Activated CD4-positive, alpha-beta memory T cell treated with anti-CD3 and anti-CD28 coated beads for 36 hours (primary cell): ENCODE results near the gene LUZP1. TPM values are rescaled to one million over a fixed set of nuclear protein-coding genes. Genes with fewer than 3 reads are reported as not detected.

Experiments
- CTCF ChIA-PET: fragments of 350-600 bp; sonication (Branson Sonifier 250); formaldehyde crosslinking; loops from one replicate; lab custom pipeline; 2021; ENCODE audit warnings: antibody characterized with exemption, inconsistent platforms; lab: Charles Lee
- POLR2A ChIA-PET: fragments of 350-600 bp; sonication (Branson Sonifier 250); formaldehyde crosslinking; loops from one replicate; lab custom pipeline; 2021; ENCODE audit warnings: antibody characterized with exemption; lab: Charles Lee
- DNase-seq: peaks from one replicate; pipeline ENCODE4 v3.0.0-alpha.2; 2020
- H3K27ac Mint-ChIP-seq: one replicate; pipeline ENCODE4 v1.8.0; 2021; ENCODE audit warnings: mixed read lengths
- H3K27me3 Mint-ChIP-seq: one replicate; pipeline ENCODE4 v1.8.0; 2021; ENCODE audit warnings: mixed read lengths
- H3K36me3 Mint-ChIP-seq: one replicate; pipeline ENCODE4 v1.8.0; 2021; ENCODE audit warnings: mixed read lengths
- H3K4me1 Mint-ChIP-seq: one replicate; pipeline ENCODE4 v1.8.0; 2021; ENCODE audit warnings: low read depth, mixed read lengths
- H3K4me3 Mint-ChIP-seq: one replicate; pipeline ENCODE4 v1.8.0; 2021; ENCODE audit warnings: mild to moderate bottlenecking, mixed read lengths
- H3K9me3 Mint-ChIP-seq: one replicate; pipeline ENCODE4 v1.8.0; 2021; ENCODE audit warnings: mixed read lengths
- intact Hi-C: fragments of 100-400 bp; cut with micrococcal nuclease; formaldehyde crosslinking; loops from one replicate; pipeline ENCODE4 v1.15.1; 2023
- total RNA-seq, 2 experiments: library from RNA; stranded (reverse); gene quantifications; one replicate each; pipeline ENCODE4 v1.2.3, GENCODE V29; 2021

Gene LUZP1
- total RNA-seq, 2 experiments from 2014 or later, result 19.0 to 21.2 TPM

GRCh38 chr1:23079025-23079424 lies 89.6 kb downstream of the LUZP1 start:
- POLR2A ChIA-PET, result no interaction called here
- intact Hi-C loops, result no loop called here

GRCh38 chr1:23074012-23074411 lies 94.6 kb downstream of the LUZP1 start:
- Mint-ChIP-seq H3K4me3 (no peak overlapping the region), H3K27me3 (no peaks in the 10 kb centered on the region), H3K36me3 (peaks cover 29% of the 10 kb centered on the region), H3K4me1 (no peaks in the 10 kb centered on the region), H3K27ac (no peak overlapping the region), H3K9me3 (no peaks in the 10 kb centered on the region)
- ChIA-PET POLR2A (no interaction called here), CTCF (no interaction called here)
- intact Hi-C loops, result no loop called here
- no peak for DNase-seq

More at GRCh38 chr1:23079025-23079424, 89.6 kb downstream of the LUZP1 start:
- H3K27ac Mint-ChIP-seq, result no peak overlapping the region
- no peaks in the 10 kb centered on the region for H3K4me1 Mint-ChIP-seq
- H3K9me3 Mint-ChIP-seq, result no peaks in the 10 kb centered on the region
- no peaks in the 10 kb centered on the region for H3K27me3 Mint-ChIP-seq
- H3K36me3 Mint-ChIP-seq, result peaks cover 39% of the 10 kb centered on the region
- DNase-seq, result no peak
- no peak overlapping the region for H3K4me3 Mint-ChIP-seq
- CTCF ChIA-PET, result no interaction called here

- H3K27ac Mint-ChIP-seq, result no peak overlapping the region
- no peak for DNase-seq
- intact Hi-C loops, result no loop called here
- ChIA-PET CTCF (interaction anchor here (1.3 kb wide), 1 partner anchor 115 kb away, joined by 7 read pairs; no protein-coding TSS in a partner anchor), POLR2A (no interaction called here)
- H3K9me3 Mint-ChIP-seq, result no peaks in the 10 kb centered on the region
- no peaks in the 10 kb centered on the region for H3K27me3 Mint-ChIP-seq
- no peak overlapping the region for H3K4me3 Mint-ChIP-seq
- peaks cover 33% of the 10 kb centered on the region for H3K36me3 Mint-ChIP-seq
- no peaks in the 10 kb centered on the region for H3K4me1 Mint-ChIP-seq
Observed at GRCh38 chr1:23069675-23070074, 99.0 kb downstream of the LUZP1 start.

- ChIA-PET CTCF (interaction anchor here (1.3 kb wide), 1 partner anchor 115 kb away, joined by 7 read pairs; no protein-coding TSS in a partner anchor), POLR2A (no interaction called here)
- no peaks in the 10 kb centered on the region for H3K9me3 Mint-ChIP-seq
- no peaks in the 10 kb centered on the region for H3K27me3 Mint-ChIP-seq
- no peak overlapping the region for H3K4me3 Mint-ChIP-seq
- H3K36me3 Mint-ChIP-seq, result peaks cover 37% of the 10 kb centered on the region
- intact Hi-C loops, result no loop called here
- H3K27ac Mint-ChIP-seq, result no peak overlapping the region
- no peaks in the 10 kb centered on the region for H3K4me1 Mint-ChIP-seq
- DNase-seq, result no peak
Observed at GRCh38 chr1:23069149-23069548, 99.5 kb downstream of the LUZP1 start.

GRCh38 chr1:23066075-23066474 lies 102.6 kb downstream of the LUZP1 start:
- ChIA-PET CTCF (interaction anchor here (1.4 kb wide), 1 partner anchor 118 kb away, joined by 3 read pairs; no protein-coding TSS in a partner anchor), POLR2A (no interaction called here)
- no peak for DNase-seq
- Mint-ChIP-seq H3K4me3 (no peak overlapping the region), H3K27ac (no peak overlapping the region), H3K9me3 (no peaks in the 10 kb centered on the region), H3K4me1 (no peaks in the 10 kb centered on the region), H3K36me3 (peaks cover 37% of the 10 kb centered on the region), H3K27me3 (no peaks in the 10 kb centered on the region)
- intact Hi-C loops, result no loop called here

GRCh38 chr1:23065385-23065784 lies 103.3 kb downstream of the LUZP1 start:
- intact Hi-C loops, result no loop called here
- POLR2A ChIA-PET, result no interaction called here
- peaks cover 37% of the 10 kb centered on the region for H3K36me3 Mint-ChIP-seq
- H3K27ac Mint-ChIP-seq, result no peak overlapping the region
- H3K4me1 Mint-ChIP-seq, result no peaks in the 10 kb centered on the region
- CTCF ChIA-PET, result interaction anchor here (1.4 kb wide), 1 partner anchor 119 kb away, joined by 3 read pairs; no protein-coding TSS in a partner anchor
- H3K27me3 Mint-ChIP-seq, result no peaks in the 10 kb centered on the region
- no peak overlapping the region for H3K4me3 Mint-ChIP-seq
- DNase-seq, result no peak
- no peaks in the 10 kb centered on the region for H3K9me3 Mint-ChIP-seq

- intact Hi-C loops, result no loop called here
- POLR2A ChIA-PET, result no interaction called here
- H3K4me1 Mint-ChIP-seq, result no peaks in the 10 kb centered on the region
- no peak overlapping the region for H3K27ac Mint-ChIP-seq
- CTCF ChIA-PET, result interaction anchor here (1.6 kb wide), 1 partner anchor 36 kb away, joined by 4 read pairs; no protein-coding TSS in a partner anchor
- peaks cover 31% of the 10 kb centered on the region for H3K36me3 Mint-ChIP-seq
- H3K4me3 Mint-ChIP-seq, result no peak overlapping the region
- no peaks in the 10 kb centered on the region for H3K9me3 Mint-ChIP-seq
- no peaks in the 10 kb centered on the region for H3K27me3 Mint-ChIP-seq
- DNase-seq, result no peak
Observed at GRCh38 chr1:23062271-23062670, 106.4 kb downstream of the LUZP1 start.

GRCh38 chr1:23057301-23057700 lies 111.4 kb downstream of the LUZP1 start:
- peaks cover 39% of the 10 kb centered on the region for H3K36me3 Mint-ChIP-seq
- H3K9me3 Mint-ChIP-seq, result no peaks in the 10 kb centered on the region
- H3K4me1 Mint-ChIP-seq, result no peaks in the 10 kb centered on the region
- intact Hi-C loops, result no loop called here
- H3K27ac Mint-ChIP-seq, result no peak overlapping the region
- ChIA-PET CTCF (interaction anchor here (0.6 kb wide), 1 partner anchor 127 kb away, joined by 3 read pairs; no protein-coding TSS in a partner anchor), POLR2A (interaction anchor here (0.6 kb wide), 1 partner anchor 114 kb away, joined by 3 read pairs; no protein-coding TSS in a partner anchor)
- no peaks in the 10 kb centered on the region for H3K27me3 Mint-ChIP-seq
- no peak for DNase-seq
- H3K4me3 Mint-ChIP-seq, result no peak overlapping the region

- DNase-seq, result no peak
- no peak overlapping the region for H3K27ac Mint-ChIP-seq
- ChIA-PET CTCF (no interaction called here), POLR2A (no interaction called here)
- H3K4me3 Mint-ChIP-seq, result no peak overlapping the region
- no peaks in the 10 kb centered on the region for H3K4me1 Mint-ChIP-seq
- no peaks in the 10 kb centered on the region for H3K9me3 Mint-ChIP-seq
- H3K36me3 Mint-ChIP-seq, result peaks cover 22% of the 10 kb centered on the region
- H3K27me3 Mint-ChIP-seq, result no peaks in the 10 kb centered on the region
- intact Hi-C loops, result no loop called here
Observed at GRCh38 chr1:23051290-23051909, 117.3 kb downstream of the LUZP1 start.

GRCh38 chr1:23050201-23050600 lies 118.5 kb downstream of the LUZP1 start:
- CTCF ChIA-PET, result interaction anchor here (0.6 kb wide), 2 partner anchors 26 to 159 kb away, joined by 3 read pairs; no protein-coding TSS in a partner anchor
- POLR2A ChIA-PET, result no interaction called here
- no peaks in the 10 kb centered on the region for H3K27me3 Mint-ChIP-seq

GRCh38 chr1:23044035-23044434 lies 124.6 kb downstream of the LUZP1 start:
- Mint-ChIP-seq H3K9me3 (no peaks in the 10 kb centered on the region), H3K27me3 (no peaks in the 10 kb centered on the region), H3K4me3 (no peak overlapping the region), H3K36me3 (no peaks in the 10 kb centered on the region), H3K4me1 (peaks cover 32% of the 10 kb centered on the region), H3K27ac (no peak overlapping the region)
- ChIA-PET POLR2A (no interaction called here), CTCF (no interaction called here)
- intact Hi-C loops, result no loop called here
- DNase-seq, result no peak

More at GRCh38 chr1:23050201-23050600, 118.5 kb downstream of the LUZP1 start:
- intact Hi-C loops, result no loop called here
- Mint-ChIP-seq H3K36me3 (peaks cover 19% of the 10 kb centered on the region), H3K9me3 (no peaks in the 10 kb centered on the region), H3K4me1 (peaks cover 10% of the 10 kb centered on the region), H3K27ac (no peak overlapping the region), H3K4me3 (no peak overlapping the region)
- DNase-seq, result no peak

GRCh38 chr1:23040509-23040908 lies 128.1 kb downstream of the LUZP1 start:
- Mint-ChIP-seq H3K9me3 (no peaks in the 10 kb centered on the region), H3K27me3 (no peaks in the 10 kb centered on the region), H3K4me3 (no peak overlapping the region), H3K27ac (no peak overlapping the region), H3K36me3 (no peaks in the 10 kb centered on the region), H3K4me1 (peaks cover 36% of the 10 kb centered on the region)
- CTCF ChIA-PET, result interaction anchor here (1.5 kb wide), 1 partner anchor 145 kb away, joined by 3 read pairs; no protein-coding TSS in a partner anchor
- intact Hi-C loops, result no loop called here
- DNase-seq, result no peak
- POLR2A ChIA-PET, result no interaction called here
